Hippocampal formation (tissue), 2 donors: Measurements from ENCODE around the gene BTBD6.
A peak's percentile ranks its signal among the peaks of the same experiment; 100 is the strongest.

ENCODE experiments used
- DNase-seq, 2 donors: peaks; one replicate each; lab custom pipeline; 2025; lab: John Stamatoyannopoulos, UW

The BTBD6 gene

DNA sequence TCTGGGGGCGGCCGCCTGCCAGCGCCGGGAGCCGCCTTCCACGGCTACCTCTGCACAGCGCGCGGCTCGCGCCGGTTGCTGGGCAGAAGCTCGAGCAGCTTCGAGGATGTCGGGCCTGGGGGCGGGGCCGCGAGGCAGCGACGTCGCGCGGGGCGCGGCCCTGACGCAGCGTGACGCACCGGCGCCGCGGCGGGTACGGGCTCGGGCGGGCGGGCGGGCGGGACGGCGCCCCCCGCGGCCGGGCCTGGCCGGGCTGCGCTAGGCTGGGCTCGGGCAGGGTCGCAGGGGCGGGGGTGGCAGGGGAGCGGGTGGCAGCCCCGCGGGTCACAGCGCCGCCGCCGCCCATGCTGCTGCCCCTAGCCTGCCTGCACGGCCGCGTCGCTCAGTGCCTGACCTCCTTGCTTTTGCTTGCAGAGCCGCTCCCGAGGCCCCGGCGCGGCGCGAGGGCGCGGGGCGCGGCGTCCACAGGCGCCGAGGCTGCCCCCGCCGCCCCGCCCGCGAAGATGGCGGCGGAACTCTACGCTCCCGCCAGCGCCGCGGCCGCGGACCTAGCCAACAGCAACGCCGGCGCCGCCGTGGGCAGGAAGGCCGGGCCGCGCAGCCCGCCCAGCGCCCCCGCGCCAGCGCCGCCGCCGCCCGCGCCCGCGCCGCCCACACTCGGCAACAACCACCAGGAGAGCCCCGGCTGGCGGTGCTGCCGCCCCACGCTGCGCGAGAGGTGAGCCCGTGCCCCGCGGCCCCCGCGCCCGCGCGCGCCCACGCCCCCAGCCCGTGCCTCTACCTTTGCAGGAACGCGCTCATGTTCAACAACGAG, at the start of gene BTBD6:
Gene BTBD6, plus strand, starts transcription at position 166 of the 814 bp plus-strand sequence. Its CDS starts 179 bp downstream, at position 345.
- peak; percentile 70 to 80 for DNase-seq

DNA sequence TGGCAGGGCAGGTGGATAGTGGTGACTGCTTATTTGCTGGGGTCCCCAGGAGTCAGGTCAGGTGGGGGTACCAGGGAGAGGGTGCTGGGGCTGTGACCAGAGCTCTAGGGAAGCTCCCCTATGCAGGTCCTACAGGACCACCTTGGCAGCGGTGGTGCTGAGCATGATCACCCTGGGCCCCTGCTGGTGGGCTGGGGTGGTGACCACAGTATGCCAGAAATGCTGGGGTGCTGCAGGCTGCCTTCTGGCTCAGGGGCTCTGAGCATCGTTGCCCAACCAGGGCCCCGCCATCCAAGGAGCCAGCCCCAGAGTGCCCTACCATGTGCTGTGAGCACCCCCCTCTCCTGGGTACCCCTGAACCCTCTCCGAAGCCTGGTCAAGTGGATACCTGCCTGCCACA, 49.7 kb upstream of the BTBD6 start:
- DNase-seq: no peak

GRCh38 chr14:105199093-105199492, 49.2 kb upstream of the BTBD6 start:
- DNase-seq: no peak

- DNase-seq: no peak
These were observed 48.3 kb upstream of the BTBD6 start for GRCh38 chr14:105200074-105200473.

DNA sequence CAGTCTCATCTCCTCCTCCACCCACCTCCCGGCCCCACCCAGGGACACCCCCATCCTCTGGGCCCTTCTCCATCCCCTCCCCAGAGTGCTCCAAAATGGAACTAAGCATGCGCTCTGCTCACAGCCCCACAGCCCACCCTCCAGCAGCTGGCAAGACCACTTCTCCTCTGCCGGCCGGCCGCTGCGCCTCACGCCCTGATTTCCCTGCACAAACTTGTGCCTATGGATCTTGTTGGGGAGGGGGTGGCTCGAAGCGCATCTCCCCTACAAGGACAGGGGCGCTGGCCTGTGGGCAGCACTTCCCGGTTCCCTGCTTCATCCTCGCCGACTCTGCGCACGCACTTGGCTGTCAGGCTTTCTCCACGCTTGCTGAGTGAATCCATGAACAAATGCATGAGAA, 47.7 kb upstream of the BTBD6 start:
- DNase-seq: no peak

GRCh38 chr14:105201156-105201924, 47.0 kb upstream of the BTBD6 start:
- DNase-seq: no peak

- no peak for DNase-seq
These were observed 46.3 kb upstream of the BTBD6 start for GRCh38 chr14:105201925-105202513.

DNA sequence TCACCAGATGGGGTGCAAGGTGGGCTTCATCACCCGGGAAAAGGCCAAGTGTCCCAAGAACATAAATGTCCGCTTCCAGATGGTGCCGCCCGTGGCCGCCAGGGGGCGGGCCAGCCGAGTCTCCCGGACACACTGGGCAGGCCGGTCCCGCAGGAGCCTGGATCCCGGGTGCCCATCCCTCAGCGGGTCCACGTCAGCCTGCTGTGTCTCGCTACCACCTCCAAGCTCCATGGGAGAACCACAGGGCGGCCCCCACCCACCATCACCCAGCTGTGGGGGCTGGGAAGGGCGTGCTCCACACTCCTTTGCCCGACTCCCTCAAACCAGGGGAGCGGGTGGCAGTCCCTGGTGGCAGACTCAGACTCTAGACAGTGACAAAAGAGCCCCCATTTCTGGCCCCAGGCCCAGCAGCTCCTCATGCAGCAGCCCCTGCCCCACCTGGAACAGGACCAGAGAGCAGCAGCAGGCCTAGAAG, 45.2 kb upstream of the BTBD6 start:
- peak; percentile 11 to 55 for DNase-seq

GRCh38 chr14:105203701-105204100, 44.6 kb upstream of the BTBD6 start:
- no peak for DNase-seq

GRCh38 chr14:105204206-105204930, 44.0 kb upstream of the BTBD6 start:
- peak; percentile 36 to 41 for DNase-seq

DNA sequence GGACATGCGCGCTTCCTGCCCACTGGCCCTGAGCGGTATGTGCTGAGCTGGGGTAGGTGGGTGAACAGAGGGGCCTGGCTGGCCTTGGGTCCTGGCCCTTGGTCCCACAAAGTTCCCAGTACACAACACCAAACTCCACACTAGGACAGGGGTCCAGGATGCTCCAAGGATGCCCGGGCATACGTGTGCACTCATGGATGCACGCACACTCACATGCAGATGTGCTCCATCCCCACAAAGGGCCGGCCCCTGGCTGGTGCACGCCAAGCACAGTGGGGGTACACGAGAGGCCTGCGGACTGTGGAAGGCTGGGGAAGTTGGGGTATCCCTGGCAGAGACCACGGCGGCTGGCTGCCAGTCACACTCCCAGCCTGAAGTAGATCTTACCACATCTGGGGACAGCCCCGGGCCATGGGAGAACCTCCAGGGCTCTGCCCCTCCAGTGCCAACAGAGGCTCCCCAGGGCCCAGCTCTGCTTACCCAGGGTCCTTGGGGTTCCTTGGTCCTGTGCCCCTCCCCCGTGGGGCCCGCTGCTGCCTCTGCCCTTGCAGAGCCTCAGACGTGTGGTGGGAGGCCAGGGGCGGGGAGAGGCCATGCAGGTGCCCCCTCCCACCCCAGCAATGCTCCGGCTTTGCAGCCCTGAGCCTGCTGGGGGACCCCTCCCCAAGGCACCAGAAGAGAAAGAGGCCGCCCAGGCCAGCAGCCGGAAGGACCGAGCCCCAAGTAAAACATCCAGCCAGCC, 43.2 kb upstream of the BTBD6 start:
- DNase-seq: no peak

GRCh38 chr14:105205673-105206208, 42.6 kb upstream of the BTBD6 start:
- DNase-seq: no peak

GRCh38 chr14:105206873-105207272, 41.5 kb upstream of the BTBD6 start:
- no peak for DNase-seq

- DNase-seq: no peak
These were observed 40.9 kb upstream of the BTBD6 start for GRCh38 chr14:105207460-105207901.

- DNase-seq: no peak
These were observed 40.2 kb upstream of the BTBD6 start for GRCh38 chr14:105207996-105208737.

DNA sequence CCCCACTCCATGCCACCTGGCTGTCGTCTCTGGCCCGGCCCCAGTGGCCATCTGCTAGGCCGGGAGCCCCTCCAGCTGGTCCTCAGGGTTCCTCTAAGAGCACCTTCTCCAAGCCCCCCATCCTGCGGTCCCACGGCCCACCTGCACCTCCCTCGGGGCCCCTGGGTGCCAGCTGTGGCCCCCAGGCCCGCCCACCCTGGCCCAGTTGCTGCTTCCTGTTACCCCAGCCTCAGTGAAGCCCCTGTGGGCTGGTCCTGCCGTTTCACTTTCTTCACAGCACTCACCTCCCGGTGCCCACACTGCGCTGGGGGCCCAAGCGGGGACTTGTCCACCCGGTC, 39.6 kb upstream of the BTBD6 start:
- no peak for DNase-seq

DNA sequence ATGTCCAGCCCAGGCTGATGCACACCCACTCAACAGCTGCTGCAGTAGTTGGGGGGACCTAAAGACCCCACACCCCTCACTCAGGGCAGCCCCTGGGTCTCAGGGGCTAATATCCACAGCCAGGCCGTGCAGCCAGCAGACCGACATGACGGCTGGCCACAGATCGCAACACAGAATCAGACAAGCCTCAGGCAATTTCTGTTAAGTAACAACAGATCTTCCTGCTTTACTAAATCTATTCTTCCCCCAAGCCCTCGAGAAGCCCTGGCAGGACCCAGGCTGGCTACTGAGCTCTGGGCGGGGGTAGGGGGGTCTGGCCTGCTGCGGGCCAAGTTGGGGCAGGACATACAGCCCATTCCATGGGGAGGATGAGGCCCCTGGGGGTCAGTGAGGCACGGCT, 39.2 kb upstream of the BTBD6 start:
- DNase-seq: no peak

DNA sequence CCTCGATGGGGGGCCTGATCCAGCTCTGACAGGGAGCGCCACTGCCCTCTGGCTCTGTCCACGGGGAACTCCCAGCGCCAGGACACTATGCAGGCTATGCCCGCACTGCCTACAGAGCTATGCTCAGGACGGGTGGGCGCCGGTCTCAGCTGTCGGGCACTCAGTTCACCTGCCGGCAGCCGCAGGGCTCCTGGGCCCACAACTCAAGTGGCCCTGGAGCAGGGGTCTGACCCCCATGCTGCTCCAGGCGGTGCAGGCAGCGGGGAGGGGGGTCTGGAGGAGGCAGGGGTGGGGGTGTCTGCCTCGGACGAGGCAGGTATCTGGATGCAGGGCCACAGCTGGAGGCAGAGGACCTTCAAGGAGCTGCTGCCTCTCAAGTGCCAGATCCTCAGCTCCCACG, 38.7 kb upstream of the BTBD6 start:
- DNase-seq: no peak

- DNase-seq: no peak
These were observed 37.9 kb upstream of the BTBD6 start for GRCh38 chr14:105210266-105211025.
